Smooth muscle cell (in vitro differentiated cells): Measurements from ENCODE around the gene ASXL1. TPM values are rescaled to one million over a fixed set of nuclear protein-coding genes. Genes with fewer than 3 reads are reported as not detected.

ENCODE experiments used
- DNase-seq: peaks from one replicate; lab custom pipeline; 2025; ENCODE audit not compliant: unreplicated experiment; lab: John Stamatoyannopoulos, UW
- H2AFZ ChIP-seq: fragments of 200-600 bp; sonication (generic); 2 replicates; pipeline ENCODE4 v1.6.0; 2016; ENCODE audit warnings: antibody characterized with exemption, low read depth, mild to moderate bottlenecking
- H3F3A ChIP-seq: fragments of 200-600 bp; sonication (generic); 2 replicates; pipeline ENCODE4 v1.6.0; 2017; ENCODE audit warnings: antibody characterized with exemption, low read depth
- H3K27ac ChIP-seq: fragments of 200-600 bp; sonication (generic); 2 replicates; pipeline ENCODE4 v1.5.1; 2016; ENCODE audit warnings: low read depth, mild to moderate bottlenecking
- H3K27me3 ChIP-seq: fragments of 200-600 bp; sonication (generic); 2 replicates; pipeline ENCODE4 v1.6.1; 2016; ENCODE audit warnings: low read depth, mild to moderate bottlenecking
- H3K36me3 ChIP-seq: fragments of 200-600 bp; sonication (generic); 2 replicates; pipeline ENCODE4 v1.5.1; 2016; ENCODE audit warnings: low read depth
- H3K4me1 ChIP-seq: fragments of 200-600 bp; sonication (generic); 2 replicates; pipeline ENCODE4 v1.5.1; 2016; ENCODE audit warnings: low read depth
- H3K4me2 ChIP-seq: fragments of 200-600 bp; sonication (generic); 2 replicates; pipeline ENCODE4 v1.6.0; 2016; ENCODE audit warnings: mild to moderate bottlenecking
- H3K4me3 ChIP-seq: fragments of 200-600 bp; sonication (generic); 2 replicates; pipeline ENCODE4 v1.5.1; 2016; ENCODE audit warnings: mild to moderate bottlenecking
- H3K79me2 ChIP-seq: fragments of 200-600 bp; sonication (generic); 2 replicates; pipeline ENCODE4 v1.6.0; 2016; ENCODE audit warnings: low read depth, mild to moderate bottlenecking
- H3K9ac ChIP-seq: fragments of 200-600 bp; sonication (generic); 2 replicates; pipeline ENCODE4 v1.6.0; 2016; ENCODE audit warnings: low read depth
- H3K9me3 ChIP-seq: fragments of 200-600 bp; sonication (generic); replicated peaks from 2 replicates; pipeline ENCODE4 v1.5.1; 2016; ENCODE audit warnings: low read depth
- H4K20me1 ChIP-seq: fragments of 200-600 bp; sonication (generic); 2 replicates; pipeline ENCODE4 v1.6.0; 2016; ENCODE audit warnings: low read depth
- WGBS: methylation state at CpG from one replicate; pipeline ENCODE4 v1.1.7; 2016; ENCODE audit warnings: low lambda C conversion rate; 5-methylcytosine and 5-hydroxymethylcytosine counted together
- polyA plus RNA-seq: library from polyadenylated mRNA; unstranded; fragments of >200 nt; fragmentation: Nextera tagmentation; extraction: Ambion mirVana; gene quantifications from 2 replicates; pipeline ENCODE4 v1.2.1, GENCODE V29; 2016
- total RNA-seq: library from RNA; depleted of rRNA; stranded (reverse); fragments of >200 nt; gene quantifications from 2 replicates; pipeline ENCODE4 v1.2.3, GENCODE V29; 2014
- TF ChIP-seq, protein P1 (sequence below): fragments of 200-600 bp; sonication (generic); IDR thresholded peaks from 2 replicates; pipeline ENCODE4 v1.5.1; 2017; ENCODE audit warnings: borderline replicate concordance, mild to moderate bottlenecking, antibody characterized with exemption; ENCODE audit not compliant: insufficient read depth, poor library complexity, severe bottlenecking

ASXL1 gene
- total and polyA plus RNA-seq, 2 experiments from 2014 or later, result 46.5 to 62.1 TPM

DNA sequence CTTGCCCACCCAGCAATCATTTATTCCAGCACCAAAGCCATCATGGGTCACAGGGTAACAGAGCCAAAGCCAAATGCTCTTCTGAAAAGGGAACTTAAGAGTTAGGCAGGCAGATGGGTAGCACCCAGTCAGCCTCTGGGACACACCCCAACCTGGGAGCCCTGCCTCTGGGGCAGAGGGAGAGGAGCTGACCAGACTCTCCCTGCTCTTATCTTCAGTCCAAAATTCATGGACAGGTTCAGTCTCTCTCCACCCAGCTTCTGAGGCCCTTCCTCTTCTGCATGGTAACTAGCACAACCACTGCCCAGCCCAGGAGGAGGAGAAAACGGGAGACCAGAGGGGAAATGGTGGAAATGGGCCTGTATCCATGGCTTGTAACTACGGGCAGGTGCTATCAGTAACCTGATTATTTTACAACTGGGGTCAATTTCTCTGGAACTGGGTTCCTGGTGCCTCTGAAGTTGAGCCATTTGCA lies 121.6 kb downstream of the ASXL1 start:
- DNase-seq, result no peak
- peaks cover 78% of the 10 kb centered on the region for H3K79me2 ChIP-seq
- H4K20me1 ChIP-seq, result peaks cover 79% of the 10 kb centered on the region
- WGBS, result 78% methylated on average over 2 of the region's 2 CpGs
- H3K27me3 ChIP-seq, result no peaks in the 10 kb centered on the region
- no peak overlapping the region for H3K4me3 ChIP-seq
- peak overlapping the region; percentile 73 for H3K27ac ChIP-seq
- TF ChIP-seq, protein P1, sequence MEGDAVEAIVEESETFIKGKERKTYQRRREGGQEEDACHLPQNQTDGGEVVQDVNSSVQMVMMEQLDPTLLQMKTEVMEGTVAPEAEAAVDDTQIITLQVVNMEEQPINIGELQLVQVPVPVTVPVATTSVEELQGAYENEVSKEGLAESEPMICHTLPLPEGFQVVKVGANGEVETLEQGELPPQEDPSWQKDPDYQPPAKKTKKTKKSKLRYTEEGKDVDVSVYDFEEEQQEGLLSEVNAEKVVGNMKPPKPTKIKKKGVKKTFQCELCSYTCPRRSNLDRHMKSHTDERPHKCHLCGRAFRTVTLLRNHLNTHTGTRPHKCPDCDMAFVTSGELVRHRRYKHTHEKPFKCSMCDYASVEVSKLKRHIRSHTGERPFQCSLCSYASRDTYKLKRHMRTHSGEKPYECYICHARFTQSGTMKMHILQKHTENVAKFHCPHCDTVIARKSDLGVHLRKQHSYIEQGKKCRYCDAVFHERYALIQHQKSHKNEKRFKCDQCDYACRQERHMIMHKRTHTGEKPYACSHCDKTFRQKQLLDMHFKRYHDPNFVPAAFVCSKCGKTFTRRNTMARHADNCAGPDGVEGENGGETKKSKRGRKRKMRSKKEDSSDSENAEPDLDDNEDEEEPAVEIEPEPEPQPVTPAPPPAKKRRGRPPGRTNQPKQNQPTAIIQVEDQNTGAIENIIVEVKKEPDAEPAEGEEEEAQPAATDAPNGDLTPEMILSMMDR, result no peak
- no peaks in the 10 kb centered on the region for H3K9me3 ChIP-seq
- peaks cover 28% of the 10 kb centered on the region for H3F3A ChIP-seq
- H3K36me3 ChIP-seq, result no peaks in the 10 kb centered on the region
- no peak overlapping the region for H2AFZ ChIP-seq
- peaks cover 41% of the 10 kb centered on the region for H3K4me1 ChIP-seq
- no peak overlapping the region for H3K4me2 ChIP-seq
- no peak overlapping the region for H3K9ac ChIP-seq

DNA sequence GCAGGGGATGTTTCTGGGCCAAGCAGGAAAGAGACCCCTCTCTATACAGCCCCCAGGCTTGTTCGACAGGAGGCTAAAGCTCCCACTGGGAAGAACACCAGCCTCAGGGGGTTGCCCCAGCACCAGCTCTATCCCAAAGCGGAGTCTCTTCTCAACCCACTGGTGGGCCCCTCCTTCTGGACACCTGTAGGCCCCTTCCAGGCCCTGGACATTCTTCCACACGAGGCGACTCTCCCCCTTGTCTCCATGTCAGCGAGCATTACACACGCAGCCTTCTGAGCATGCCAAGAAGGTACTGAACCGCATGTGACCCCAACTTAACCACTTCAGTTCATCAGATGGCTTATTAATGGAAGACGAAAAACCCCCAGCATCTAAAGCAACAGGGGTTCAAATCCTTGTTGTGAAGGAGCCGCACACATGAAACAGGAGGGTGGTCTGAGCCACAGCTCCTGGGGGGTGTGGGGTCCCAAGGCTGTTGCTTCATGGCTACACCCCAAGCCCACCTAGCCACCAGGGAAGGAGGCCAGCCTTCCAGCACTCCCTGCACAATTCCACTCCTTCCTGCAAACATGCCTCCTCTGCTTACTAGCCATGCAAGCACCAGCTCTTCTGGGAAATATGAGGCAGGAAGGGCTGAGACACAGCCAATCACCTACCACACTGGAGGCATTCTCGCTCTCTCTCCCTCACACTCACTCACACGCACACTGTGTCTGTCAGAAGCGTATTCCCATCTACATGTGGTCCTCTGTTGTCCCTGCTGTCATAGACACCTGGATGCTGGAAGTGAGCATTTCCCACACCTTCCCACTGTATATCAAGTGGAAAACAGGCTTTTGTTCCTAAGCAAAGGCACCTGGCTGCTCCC lies 122.5 kb downstream of the ASXL1 start:
- Histone ChIP-seq H3K9ac (peak overlapping the region; percentile 83), H3K4me3 (peak overlapping the region; percentile 88), H3K4me2 (peak overlapping the region; percentile 89), H3K79me2 (peaks cover 75% of the 10 kb centered on the region), H3K9me3 (no peaks in the 10 kb centered on the region), H3K27ac (peak overlapping the region; percentile 73), H3K36me3 (no peaks in the 10 kb centered on the region), H3K4me1 (peaks cover 32% of the 10 kb centered on the region), H2AFZ (no peak overlapping the region), H3F3A (peaks cover 29% of the 10 kb centered on the region), H4K20me1 (peaks cover 73% of the 10 kb centered on the region), H3K27me3 (no peaks in the 10 kb centered on the region)
- WGBS, result 80% methylated on average over 11 of the region's 12 CpGs
- no peak for DNase-seq
- TF ChIP-seq, protein P1, result no peak

DNA sequence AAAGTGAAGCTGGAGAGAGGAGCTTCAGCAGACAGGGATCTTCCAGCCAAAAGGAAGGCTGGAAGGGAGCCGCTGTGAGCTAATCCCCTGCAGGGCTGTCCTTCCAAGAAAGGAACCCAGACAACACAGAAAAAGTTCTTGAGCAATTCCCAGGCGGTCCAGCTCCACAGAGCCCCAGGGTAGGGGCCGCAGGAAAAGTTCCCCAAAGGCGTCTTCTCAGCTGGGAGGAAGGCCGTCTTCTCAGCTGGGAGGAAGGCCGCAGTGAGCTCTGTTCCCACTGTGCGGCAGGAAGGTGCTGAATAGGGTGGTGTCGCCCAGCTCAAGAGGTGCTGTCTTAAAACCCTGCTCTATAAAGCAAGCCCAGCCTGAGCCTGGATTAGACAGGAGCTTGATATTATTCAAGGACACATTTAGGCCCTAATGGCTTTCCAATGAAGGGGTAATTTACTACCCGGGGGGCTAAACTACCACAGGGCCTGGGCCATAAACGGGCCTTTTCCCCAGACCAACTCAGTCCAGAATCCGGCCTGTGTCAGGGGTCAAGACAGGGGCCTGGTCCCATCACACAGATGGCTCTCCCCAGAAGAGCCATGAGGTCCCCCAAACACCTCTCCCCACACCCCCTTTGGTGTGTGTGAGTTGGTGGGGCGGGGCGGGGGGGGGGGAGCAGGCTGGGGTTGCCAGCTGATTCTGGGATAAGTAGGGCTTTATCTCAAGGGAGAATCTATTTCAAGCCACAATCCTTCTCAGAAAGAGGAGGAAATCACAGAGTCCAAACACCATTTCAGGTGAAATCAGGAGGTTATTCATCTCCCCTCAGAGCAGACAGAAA lies 123.4 kb downstream of the ASXL1 start:
- Histone ChIP-seq H3K9ac (peak overlapping the region; percentile 83), H3K4me2 (peak overlapping the region; percentile 89), H3K27me3 (no peaks in the 10 kb centered on the region), H3K36me3 (no peaks in the 10 kb centered on the region), H3K4me3 (peak overlapping the region; percentile 88), H2AFZ (no peak overlapping the region), H3K27ac (peak overlapping the region; percentile 73), H3K9me3 (no peaks in the 10 kb centered on the region), H3F3A (peaks cover 30% of the 10 kb centered on the region), H4K20me1 (peaks cover 64% of the 10 kb centered on the region), H3K79me2 (peaks cover 67% of the 10 kb centered on the region), H3K4me1 (peaks cover 23% of the 10 kb centered on the region)
- 16% methylated on average over 13 of the region's 13 CpGs for WGBS
- no peak for DNase-seq
- TF ChIP-seq, protein P1, result no peak
